ENCODE data around the gene CTDSPL. TPM values are rescaled to one million over a fixed set of nuclear protein-coding genes. Genes with fewer than 3 reads are reported as not detected.
A peak's percentile ranks its signal among the peaks of the same experiment; 100 is the strongest.

Gene CTDSPL
- total and polyA plus RNA-seq, 11 donors: 9.2 to 54.6 (median 36.0) TPM

DNA sequence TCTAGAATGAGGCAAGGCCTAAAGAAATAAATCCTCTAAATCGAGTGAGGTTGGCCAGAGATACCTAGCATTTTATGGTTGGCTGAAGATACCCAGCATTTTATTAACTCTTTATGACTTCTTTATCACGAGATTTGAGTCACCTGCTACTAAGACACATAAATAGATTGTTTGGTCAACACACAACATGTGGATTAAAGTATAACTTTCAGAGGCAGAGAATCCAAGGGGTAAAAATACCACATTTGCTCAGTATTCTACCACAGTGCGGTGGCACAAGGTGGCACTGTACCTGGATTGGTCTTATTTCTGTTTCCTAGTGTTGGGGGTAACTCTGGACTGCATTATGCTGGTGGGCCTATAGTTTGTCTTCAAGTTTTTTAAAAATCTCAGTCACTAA lies 102.0 kb downstream of the CTDSPL start:
- Histone ChIP-seq H3K36me3 (peaks cover 0 to 20% (median 3%) of the 10 kb centered on the region in 9 donors), H3K27ac (peak overlapping the region in 1 of 12 donors; percentile 46), H3K9me3 (no peaks in the 10 kb centered on the region), H3K4me3 (no peak overlapping the region), H3K27me3 (no peaks in the 10 kb centered on the region), H3K4me1 (peaks cover 0 to 44% (median 26%) of the 10 kb centered on the region in 12 donors)
- intact Hi-C loops (cut with DNase I): no loop called here
- DNase-seq (no peak), ATAC-seq (no peak)
- TF ChIP-seq CTCF (IDR thresholded peaks at IDR 0.05) (no peak), POLR2A (IDR thresholded peaks at IDR 0.05) (no peak)
- 84 to 92% (median 87%) methylated on average over 3 of the region's 3 CpGs for WGBS, 4 donors

DNA sequence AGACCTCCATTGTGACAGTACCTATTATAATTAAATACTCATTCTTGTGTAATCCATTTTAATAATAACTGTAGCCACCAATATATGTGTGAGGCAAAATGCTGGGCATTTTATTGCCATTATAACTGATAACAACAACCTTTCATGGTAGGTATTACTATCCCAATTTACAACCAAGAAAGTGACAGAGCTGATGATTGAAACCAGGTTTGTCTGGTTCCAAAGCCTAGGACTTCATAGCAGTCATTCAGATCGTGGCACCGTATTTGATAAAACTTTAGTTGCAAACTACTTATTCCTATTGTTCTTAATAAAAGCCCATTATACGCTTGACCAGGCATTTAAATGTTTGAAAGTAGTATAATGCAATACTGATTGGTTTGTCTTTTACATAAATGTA lies 102.5 kb downstream of the CTDSPL start:
- 95 to 98% (median 97%) methylated on average over 3 of the region's 3 CpGs for WGBS, 4 donors

GRCh38 chr3:37964716-37965115 lies 103.0 kb downstream of the CTDSPL start:
- Histone ChIP-seq H3K9me3 (no peaks in the 10 kb centered on the region), H3K36me3 (peaks cover 0 to 14% (median 3%) of the 10 kb centered on the region in 9 donors), H3K27me3 (no peaks in the 10 kb centered on the region), H3K27ac (no peak overlapping the region), H3K4me1 (peaks cover 0 to 55% (median 34%) of the 10 kb centered on the region in 12 donors), H3K4me3 (no peak overlapping the region)
- no peak for ATAC-seq
- 97 to 100% (median 99%) methylated on average over 1 of the region's 1 CpG for WGBS, 4 donors
- DNase-seq: no peak
- intact Hi-C loops (cut with DNase I): no loop called here
- no peak for TF ChIP-seq CTCF (IDR thresholded peaks at IDR 0.05)
- no peak for TF ChIP-seq POLR2A (IDR thresholded peaks at IDR 0.05)

More for the DNA sequence above, 102.5 kb downstream of the CTDSPL start:
- ATAC-seq: no peak
- Histone ChIP-seq H3K36me3 (peaks cover 0 to 16% (median 3%) of the 10 kb centered on the region in 9 donors), H3K9me3 (no peaks in the 10 kb centered on the region), H3K27ac (no peak overlapping the region), H3K27me3 (no peaks in the 10 kb centered on the region), H3K4me3 (no peak overlapping the region), H3K4me1 (peaks cover 0 to 50% (median 29%) of the 10 kb centered on the region in 12 donors)
- intact Hi-C loops (cut with DNase I): no loop called here
- TF ChIP-seq POLR2A (IDR thresholded peaks at IDR 0.05): no peak
- no peak for TF ChIP-seq CTCF (IDR thresholded peaks at IDR 0.05)
- no peak for DNase-seq

GRCh38 chr3:37967260-37967881 lies 105.7 kb downstream of the CTDSPL start:
- ATAC-seq: peak; percentile 65 to 86 (median 76)
- H3K9me3 ChIP-seq: no peaks in the 10 kb centered on the region
- peaks cover 0 to 22% (median 14%) of the 10 kb centered on the region in 9 donors for H3K36me3 ChIP-seq
- no peak for TF ChIP-seq POLR2A (IDR thresholded peaks at IDR 0.05)
- peak; percentile 72 to 90 (median 83) for TF ChIP-seq CTCF (IDR thresholded peaks at IDR 0.05)
- 44 to 95% (median 55%) methylated on average over 2 to 7 of the region's 7 CpGs for WGBS, 4 donors
- H3K4me1 ChIP-seq: peaks cover 0 to 49% (median 31%) of the 10 kb centered on the region in 12 donors
- H3K27me3 ChIP-seq: no peaks in the 10 kb centered on the region
- no peak overlapping the region for H3K4me3 ChIP-seq
- DNase-seq: peak in 4 of 5 donors; percentile 62 to 76 (median 70)
- intact Hi-C loops (cut with DNase I): loop anchor here in 9 of 10 donors (1.0 to 2.0 kb wide), 2 partner anchors 112 to 113 kb away; no protein-coding TSS in a partner anchor
- peak overlapping the region in 4 of 12 donors; percentile 60 to 77 (median 73) for H3K27ac ChIP-seq
